GM21737 (cell line): ENCODE results near the gene FZD8.

Experiments used
- ATAC-seq: cut with Tn5 transposase; IDR thresholded peaks from one replicate; pipeline ENCODE4 v1.9.1; 2021; ENCODE audit warnings: mild to moderate bottlenecking, moderate library complexity; ENCODE audit not compliant: unreplicated experiment

The FZD8 gene

GRCh38 chr10:35641676-35642034, 441 bp downstream of the FZD8 start:
- peak; percentile 17 for ATAC-seq

GRCh38 chr10:35640951-35641675, 983 bp downstream of the FZD8 start:
- no peak for ATAC-seq

GRCh38 chr10:35640474-35640873, 1.6 kb downstream of the FZD8 start:
- ATAC-seq: no peak

GRCh38 chr10:35639728-35640401, 2.2 kb downstream of the FZD8 start:
- no peak for ATAC-seq

- ATAC-seq: no peak
Measured at GRCh38 chr10:35639021-35639727, 2.9 kb downstream of the FZD8 start.

GRCh38 chr10:35638101-35638500, 4.0 kb downstream of the FZD8 start:
- ATAC-seq: no peak

GRCh38 chr10:35637462-35637861, 4.6 kb downstream of the FZD8 start:
- ATAC-seq: no peak

GRCh38 chr10:35636956-35637355, 5.1 kb downstream of the FZD8 start:
- ATAC-seq: no peak

GRCh38 chr10:35635576-35635975, 6.5 kb downstream of the FZD8 start:
- no peak for ATAC-seq

GRCh38 chr10:35633006-35633980, 8.8 kb downstream of the FZD8 start:
- ATAC-seq: no peak

GRCh38 chr10:35632027-35632426, 10.1 kb downstream of the FZD8 start:
- no peak for ATAC-seq

GRCh38 chr10:35631404-35631803, 10.7 kb downstream of the FZD8 start:
- no peak for ATAC-seq

- ATAC-seq: no peak
Measured at GRCh38 chr10:35626971-35627507, 15.1 kb downstream of the FZD8 start.

- no peak for ATAC-seq
Measured at GRCh38 chr10:35614312-35614711, 27.8 kb downstream of the FZD8 start.

- ATAC-seq: no peak
Measured at GRCh38 chr10:35613597-35614226, 28.4 kb downstream of the FZD8 start.

GRCh38 chr10:35613107-35613440, 29.0 kb downstream of the FZD8 start:
- no peak for ATAC-seq

GRCh38 chr10:35612385-35613106, 29.6 kb downstream of the FZD8 start:
- ATAC-seq: no peak

GRCh38 chr10:35611750-35612149, 30.3 kb downstream of the FZD8 start:
- no peak for ATAC-seq

- no peak for ATAC-seq
Measured at GRCh38 chr10:35608328-35608672, 33.8 kb downstream of the FZD8 start.
